GM23338 (cell line): ENCODE data around the gene ZZZ3. TPM values are rescaled to one million over a fixed set of nuclear protein-coding genes. Genes with fewer than 3 reads are reported as not detected.

Experiments used
- CREB1 ChIP-seq: fragments of 250-450 bp; sonication (Bioruptor Pico); IDR thresholded peaks from 2 replicates; pipeline ENCODE4 v1.5.0; 2020; ENCODE audit warnings: low read depth, mild to moderate bottlenecking, moderate library complexity
- EZH2 ChIP-seq: fragments of 200-600 bp; sonication (generic); IDR thresholded peaks from one replicate; pipeline ENCODE4 v1.8.0; 2017; ENCODE audit warnings: antibody characterized with exemption, mild to moderate bottlenecking, low read depth; ENCODE audit not compliant: unreplicated experiment
- JUNB ChIP-seq: IDR thresholded peaks from one replicate; pipeline ENCODE4 v1.6.1; 2016; ENCODE audit warnings: antibody characterized with exemption; ENCODE audit not compliant: unreplicated experiment
- POLR2AphosphoS5 ChIP-seq: IDR thresholded peaks from 2 replicates; pipeline ENCODE4 v1.6.1; 2016; ENCODE audit warnings: antibody characterized with exemption, low read depth
- ZNF331 ChIP-seq: fragments of 250-450 bp; sonication (Bioruptor Pico); IDR thresholded peaks from 2 replicates; pipeline ENCODE4 v1.5.0; 2020; ENCODE audit warnings: low read depth, mild to moderate bottlenecking, moderate library complexity
- polyA plus RNA-seq: library from polyadenylated mRNA; unstranded; fragments of >200 nt; fragmentation: Nextera tagmentation; extraction: Ambion mirVana; gene quantifications from 2 replicates; pipeline ENCODE4 v1.2.1, GENCODE V29; 2016
- total RNA-seq: library from RNA; depleted of rRNA; stranded (reverse); fragments of >200 nt; shearing (Covaris generic); gene quantifications from 2 replicates; pipeline ENCODE4 v1.2.3, GENCODE V29; 2014
- TF ChIP-seq, protein P1 (sequence below): fragments of 250-450 bp; sonication (Bioruptor Pico); IDR thresholded peaks from 2 replicates; pipeline ENCODE4 v1.5.0; 2020; ENCODE audit warnings: mild to moderate bottlenecking, moderate library complexity
- TF ChIP-seq, protein P2 (sequence below), 2 experiments: fragments of 200-600 bp in 1 of 2; sonication (generic) in 1 of 2; conservative IDR thresholded peaks; 2 replicates each; pipeline versions ENCODE4 v1.5.1 to v1.6.1; 2016 to 2017; ENCODE audit warnings: antibody characterized with exemption in 2 of 2, low read depth in 2 of 2, mild to moderate bottlenecking in 2 of 2, moderate library complexity in 1 of 2
- TF ChIP-seq, protein P3 (sequence below): IDR thresholded peaks from one replicate; pipeline ENCODE4 v1.6.1; 2018; ENCODE audit warnings: antibody characterized with exemption; ENCODE audit not compliant: unreplicated experiment

The ZZZ3 gene
- total and polyA plus RNA-seq, 2 experiments from 2014 or later, result 33.4 to 107 TPM

DNA sequence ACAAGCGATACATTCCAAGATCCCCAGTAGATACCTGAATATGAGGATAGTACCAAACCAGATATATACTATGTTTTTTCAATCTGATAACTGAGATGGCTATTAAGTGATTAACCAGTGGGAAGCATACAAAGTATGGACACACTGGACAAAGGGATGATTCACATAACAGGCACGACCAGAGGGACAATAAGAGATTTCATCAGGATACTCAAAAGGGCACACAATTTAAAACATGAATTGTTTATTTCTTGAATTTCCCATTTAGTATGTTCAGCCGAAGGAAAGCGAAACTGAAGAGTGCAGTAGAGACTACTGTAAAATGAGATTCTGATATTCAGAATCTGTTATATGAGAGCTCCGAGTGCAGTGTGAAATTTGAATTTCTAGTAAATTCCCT is 10.6 kb downstream of the ZZZ3 start (continued):
- TF ChIP-seq, protein P1, sequence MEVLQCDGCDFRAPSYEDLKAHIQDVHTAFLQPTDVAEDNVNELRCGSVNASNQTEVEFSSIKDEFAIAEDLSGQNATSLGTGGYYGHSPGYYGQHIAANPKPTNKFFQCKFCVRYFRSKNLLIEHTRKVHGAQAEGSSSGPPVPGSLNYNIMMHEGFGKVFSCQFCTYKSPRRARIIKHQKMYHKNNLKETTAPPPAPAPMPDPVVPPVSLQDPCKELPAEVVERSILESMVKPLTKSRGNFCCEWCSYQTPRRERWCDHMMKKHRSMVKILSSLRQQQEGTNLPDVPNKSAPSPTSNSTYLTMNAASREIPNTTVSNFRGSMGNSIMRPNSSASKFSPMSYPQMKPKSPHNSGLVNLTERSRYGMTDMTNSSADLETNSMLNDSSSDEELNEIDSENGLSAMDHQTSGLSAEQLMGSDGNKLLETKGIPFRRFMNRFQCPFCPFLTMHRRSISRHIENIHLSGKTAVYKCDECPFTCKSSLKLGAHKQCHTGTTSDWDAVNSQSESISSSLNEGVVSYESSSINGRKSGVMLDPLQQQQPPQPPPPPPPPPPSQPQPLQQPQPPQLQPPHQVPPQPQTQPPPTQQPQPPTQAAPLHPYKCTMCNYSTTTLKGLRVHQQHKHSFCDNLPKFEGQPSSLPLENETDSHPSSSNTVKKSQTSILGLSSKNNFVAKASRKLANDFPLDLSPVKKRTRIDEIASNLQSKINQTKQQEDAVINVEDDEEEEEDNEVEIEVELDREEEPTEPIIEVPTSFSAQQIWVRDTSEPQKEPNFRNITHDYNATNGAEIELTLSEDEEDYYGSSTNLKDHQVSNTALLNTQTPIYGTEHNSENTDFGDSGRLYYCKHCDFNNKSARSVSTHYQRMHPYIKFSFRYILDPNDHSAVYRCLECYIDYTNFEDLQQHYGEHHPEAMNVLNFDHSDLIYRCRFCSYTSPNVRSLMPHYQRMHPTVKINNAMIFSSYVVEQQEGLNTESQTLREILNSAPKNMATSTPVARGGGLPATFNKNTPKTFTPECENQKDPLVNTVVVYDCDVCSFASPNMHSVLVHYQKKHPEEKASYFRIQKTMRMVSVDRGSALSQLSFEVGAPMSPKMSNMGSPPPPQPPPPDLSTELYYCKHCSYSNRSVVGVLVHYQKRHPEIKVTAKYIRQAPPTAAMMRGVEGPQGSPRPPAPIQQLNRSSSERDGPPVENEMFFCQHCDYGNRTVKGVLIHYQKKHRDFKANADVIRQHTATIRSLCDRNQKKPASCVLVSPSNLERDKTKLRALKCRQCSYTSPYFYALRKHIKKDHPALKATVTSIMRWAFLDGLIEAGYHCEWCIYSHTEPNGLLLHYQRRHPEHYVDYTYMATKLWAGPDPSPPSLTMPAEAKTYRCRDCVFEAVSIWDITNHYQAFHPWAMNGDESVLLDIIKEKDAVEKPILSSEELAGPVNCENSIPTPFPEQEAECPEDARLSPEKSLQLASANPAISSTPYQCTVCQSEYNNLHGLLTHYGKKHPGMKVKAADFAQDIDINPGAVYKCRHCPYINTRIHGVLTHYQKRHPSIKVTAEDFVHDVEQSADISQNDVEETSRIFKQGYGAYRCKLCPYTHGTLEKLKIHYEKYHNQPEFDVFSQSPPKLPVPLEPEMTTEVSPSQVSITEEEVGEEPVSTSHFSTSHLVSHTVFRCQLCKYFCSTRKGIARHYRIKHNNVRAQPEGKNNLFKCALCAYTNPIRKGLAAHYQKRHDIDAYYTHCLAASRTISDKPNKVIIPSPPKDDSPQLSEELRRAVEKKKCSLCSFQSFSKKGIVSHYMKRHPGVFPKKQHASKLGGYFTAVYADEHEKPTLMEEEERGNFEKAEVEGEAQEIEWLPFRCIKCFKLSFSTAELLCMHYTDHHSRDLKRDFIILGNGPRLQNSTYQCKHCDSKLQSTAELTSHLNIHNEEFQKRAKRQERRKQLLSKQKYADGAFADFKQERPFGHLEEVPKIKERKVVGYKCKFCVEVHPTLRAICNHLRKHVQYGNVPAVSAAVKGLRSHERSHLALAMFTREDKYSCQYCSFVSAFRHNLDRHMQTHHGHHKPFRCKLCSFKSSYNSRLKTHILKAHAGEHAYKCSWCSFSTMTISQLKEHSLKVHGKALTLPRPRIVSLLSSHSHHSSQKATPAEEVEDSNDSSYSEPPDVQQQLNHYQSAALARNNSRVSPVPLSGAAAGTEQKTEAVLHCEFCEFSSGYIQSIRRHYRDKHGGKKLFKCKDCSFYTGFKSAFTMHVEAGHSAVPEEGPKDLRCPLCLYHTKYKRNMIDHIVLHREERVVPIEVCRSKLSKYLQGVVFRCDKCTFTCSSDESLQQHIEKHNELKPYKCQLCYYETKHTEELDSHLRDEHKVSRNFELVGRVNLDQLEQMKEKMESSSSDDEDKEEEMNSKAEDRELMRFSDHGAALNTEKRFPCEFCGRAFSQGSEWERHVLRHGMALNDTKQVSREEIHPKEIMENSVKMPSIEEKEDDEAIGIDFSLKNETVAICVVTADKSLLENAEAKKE (CRISPR knock-in tag), result no peak
- TF ChIP-seq ZNF331 (CRISPR knock-in tag) (no peak), POLR2AphosphoS5 (no peak), JUNB (no peak), CREB1 (no peak), EZH2 (no peak)
- TF ChIP-seq, protein P2, sequence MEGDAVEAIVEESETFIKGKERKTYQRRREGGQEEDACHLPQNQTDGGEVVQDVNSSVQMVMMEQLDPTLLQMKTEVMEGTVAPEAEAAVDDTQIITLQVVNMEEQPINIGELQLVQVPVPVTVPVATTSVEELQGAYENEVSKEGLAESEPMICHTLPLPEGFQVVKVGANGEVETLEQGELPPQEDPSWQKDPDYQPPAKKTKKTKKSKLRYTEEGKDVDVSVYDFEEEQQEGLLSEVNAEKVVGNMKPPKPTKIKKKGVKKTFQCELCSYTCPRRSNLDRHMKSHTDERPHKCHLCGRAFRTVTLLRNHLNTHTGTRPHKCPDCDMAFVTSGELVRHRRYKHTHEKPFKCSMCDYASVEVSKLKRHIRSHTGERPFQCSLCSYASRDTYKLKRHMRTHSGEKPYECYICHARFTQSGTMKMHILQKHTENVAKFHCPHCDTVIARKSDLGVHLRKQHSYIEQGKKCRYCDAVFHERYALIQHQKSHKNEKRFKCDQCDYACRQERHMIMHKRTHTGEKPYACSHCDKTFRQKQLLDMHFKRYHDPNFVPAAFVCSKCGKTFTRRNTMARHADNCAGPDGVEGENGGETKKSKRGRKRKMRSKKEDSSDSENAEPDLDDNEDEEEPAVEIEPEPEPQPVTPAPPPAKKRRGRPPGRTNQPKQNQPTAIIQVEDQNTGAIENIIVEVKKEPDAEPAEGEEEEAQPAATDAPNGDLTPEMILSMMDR (conservative IDR thresholded peaks at IDR 0.05; ENCODE audit: low read depth in 2 of 2), result no peak
- TF ChIP-seq, protein P3, sequence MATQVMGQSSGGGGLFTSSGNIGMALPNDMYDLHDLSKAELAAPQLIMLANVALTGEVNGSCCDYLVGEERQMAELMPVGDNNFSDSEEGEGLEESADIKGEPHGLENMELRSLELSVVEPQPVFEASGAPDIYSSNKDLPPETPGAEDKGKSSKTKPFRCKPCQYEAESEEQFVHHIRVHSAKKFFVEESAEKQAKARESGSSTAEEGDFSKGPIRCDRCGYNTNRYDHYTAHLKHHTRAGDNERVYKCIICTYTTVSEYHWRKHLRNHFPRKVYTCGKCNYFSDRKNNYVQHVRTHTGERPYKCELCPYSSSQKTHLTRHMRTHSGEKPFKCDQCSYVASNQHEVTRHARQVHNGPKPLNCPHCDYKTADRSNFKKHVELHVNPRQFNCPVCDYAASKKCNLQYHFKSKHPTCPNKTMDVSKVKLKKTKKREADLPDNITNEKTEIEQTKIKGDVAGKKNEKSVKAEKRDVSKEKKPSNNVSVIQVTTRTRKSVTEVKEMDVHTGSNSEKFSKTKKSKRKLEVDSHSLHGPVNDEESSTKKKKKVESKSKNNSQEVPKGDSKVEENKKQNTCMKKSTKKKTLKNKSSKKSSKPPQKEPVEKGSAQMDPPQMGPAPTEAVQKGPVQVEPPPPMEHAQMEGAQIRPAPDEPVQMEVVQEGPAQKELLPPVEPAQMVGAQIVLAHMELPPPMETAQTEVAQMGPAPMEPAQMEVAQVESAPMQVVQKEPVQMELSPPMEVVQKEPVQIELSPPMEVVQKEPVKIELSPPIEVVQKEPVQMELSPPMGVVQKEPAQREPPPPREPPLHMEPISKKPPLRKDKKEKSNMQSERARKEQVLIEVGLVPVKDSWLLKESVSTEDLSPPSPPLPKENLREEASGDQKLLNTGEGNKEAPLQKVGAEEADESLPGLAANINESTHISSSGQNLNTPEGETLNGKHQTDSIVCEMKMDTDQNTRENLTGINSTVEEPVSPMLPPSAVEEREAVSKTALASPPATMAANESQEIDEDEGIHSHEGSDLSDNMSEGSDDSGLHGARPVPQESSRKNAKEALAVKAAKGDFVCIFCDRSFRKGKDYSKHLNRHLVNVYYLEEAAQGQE, result no peak
